ENCODE measurements around the gene RAPSN. TPM values are rescaled to one million over a fixed set of nuclear protein-coding genes. Genes with fewer than 3 reads are reported as not detected.

RAPSN gene
- total RNA-seq: under 1 TPM in 1 of 4 donors, not detected in 3; 0.67 TPM

GRCh38 chr11:47448566-47449427 is at the start of gene RAPSN:
TSS of gene RAPSN (minus strand) at chr11:47449136. CDS start at chr11:47448964, 172 bp downstream.
- H3K9me3 ChIP-seq: no peaks in the 10 kb centered on the region
- no peaks in the 10 kb centered on the region for H3K27me3 ChIP-seq
- H3K4me1 ChIP-seq: no peaks in the 10 kb centered on the region
- intact Hi-C loops (cut with DNase I): no loop called here
- no peak within 1 kb of the TSS for H3K27ac ChIP-seq
- H3K4me3 ChIP-seq (replicated peaks in 1 of 3): no peak within 1 kb of the TSS
- 81 to 88% methylated on average over 15 to 26 of the region's 32 CpGs for WGBS, 2 donors
- H3K36me3 ChIP-seq: no peaks in the 10 kb centered on the region
- TF ChIP-seq, protein P1, sequence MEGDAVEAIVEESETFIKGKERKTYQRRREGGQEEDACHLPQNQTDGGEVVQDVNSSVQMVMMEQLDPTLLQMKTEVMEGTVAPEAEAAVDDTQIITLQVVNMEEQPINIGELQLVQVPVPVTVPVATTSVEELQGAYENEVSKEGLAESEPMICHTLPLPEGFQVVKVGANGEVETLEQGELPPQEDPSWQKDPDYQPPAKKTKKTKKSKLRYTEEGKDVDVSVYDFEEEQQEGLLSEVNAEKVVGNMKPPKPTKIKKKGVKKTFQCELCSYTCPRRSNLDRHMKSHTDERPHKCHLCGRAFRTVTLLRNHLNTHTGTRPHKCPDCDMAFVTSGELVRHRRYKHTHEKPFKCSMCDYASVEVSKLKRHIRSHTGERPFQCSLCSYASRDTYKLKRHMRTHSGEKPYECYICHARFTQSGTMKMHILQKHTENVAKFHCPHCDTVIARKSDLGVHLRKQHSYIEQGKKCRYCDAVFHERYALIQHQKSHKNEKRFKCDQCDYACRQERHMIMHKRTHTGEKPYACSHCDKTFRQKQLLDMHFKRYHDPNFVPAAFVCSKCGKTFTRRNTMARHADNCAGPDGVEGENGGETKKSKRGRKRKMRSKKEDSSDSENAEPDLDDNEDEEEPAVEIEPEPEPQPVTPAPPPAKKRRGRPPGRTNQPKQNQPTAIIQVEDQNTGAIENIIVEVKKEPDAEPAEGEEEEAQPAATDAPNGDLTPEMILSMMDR (IDR thresholded peaks at IDR 0.05): no peak
- TF ChIP-seq POLR2A (IDR thresholded peaks at IDR 0.05): no peak
- no peak for DNase-seq

- TF ChIP-seq, protein P1 (IDR thresholded peaks at IDR 0.05): no peak
- TF ChIP-seq POLR2A (IDR thresholded peaks at IDR 0.05): no peak
- Histone ChIP-seq H3K4me1 (peaks cover 13 to 36% of the 10 kb centered on the region in 2 donors), H3K9me3 (no peaks in the 10 kb centered on the region), H3K36me3 (no peaks in the 10 kb centered on the region), H3K4me3 (replicated peaks in 1 of 3) (no peak overlapping the region), H3K27me3 (no peaks in the 10 kb centered on the region), H3K27ac (no peak overlapping the region)
- intact Hi-C loops (cut with DNase I): no loop called here
- DNase-seq: no peak
- WGBS, 2 donors: 95 to 97% methylated on average over 3 of the region's 3 CpGs
Measured at GRCh38 chr11:47498149-47498548, 49.2 kb upstream of the RAPSN start.

DNA sequence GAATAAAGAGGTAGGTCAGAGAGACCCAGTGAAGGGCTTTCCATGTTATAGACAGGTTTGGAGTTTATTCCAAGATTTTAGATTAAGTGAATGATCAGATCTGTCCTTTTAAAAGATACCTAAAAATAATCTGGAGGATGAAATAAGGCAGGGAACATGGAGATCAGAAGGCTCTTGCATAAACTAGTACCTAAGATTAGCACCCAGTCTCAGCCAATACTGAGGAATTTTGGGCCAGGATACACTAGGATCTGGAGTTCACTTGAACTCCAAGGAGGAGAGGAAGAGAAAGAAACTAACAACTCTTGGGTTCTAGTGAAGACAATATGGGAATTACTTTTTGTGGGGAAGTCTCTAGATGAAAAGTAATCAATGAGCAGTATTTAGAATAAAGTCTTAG is 47.9 kb upstream of the RAPSN start:
- no peak for TF ChIP-seq POLR2A (IDR thresholded peaks at IDR 0.05)
- TF ChIP-seq, protein P1 (IDR thresholded peaks at IDR 0.05): no peak
- Histone ChIP-seq H3K9me3 (no peaks in the 10 kb centered on the region), H3K27me3 (no peaks in the 10 kb centered on the region), H3K36me3 (no peaks in the 10 kb centered on the region), H3K4me1 (peaks cover 13 to 36% of the 10 kb centered on the region in 2 donors), H3K27ac (no peak overlapping the region), H3K4me3 (replicated peaks in 1 of 3) (no peak overlapping the region)
- no peak for DNase-seq
- intact Hi-C loops (cut with DNase I): no loop called here

GRCh38 chr11:47495856-47496217 is 46.9 kb upstream of the RAPSN start:
- H3K4me1 ChIP-seq: peaks cover 13 to 35% of the 10 kb centered on the region in 2 donors
- no peak overlapping the region for H3K4me3 ChIP-seq (replicated peaks in 1 of 3)
- intact Hi-C loops (cut with DNase I): no loop called here
- no peak for DNase-seq
- no peaks in the 10 kb centered on the region for H3K27me3 ChIP-seq
- TF ChIP-seq, protein P1 (IDR thresholded peaks at IDR 0.05): no peak
- WGBS, 2 donors: 87% methylated on average over 1 of the region's 1 CpG
- no peaks in the 10 kb centered on the region for H3K36me3 ChIP-seq
- H3K27ac ChIP-seq: no peak overlapping the region
- H3K9me3 ChIP-seq: no peaks in the 10 kb centered on the region

DNA sequence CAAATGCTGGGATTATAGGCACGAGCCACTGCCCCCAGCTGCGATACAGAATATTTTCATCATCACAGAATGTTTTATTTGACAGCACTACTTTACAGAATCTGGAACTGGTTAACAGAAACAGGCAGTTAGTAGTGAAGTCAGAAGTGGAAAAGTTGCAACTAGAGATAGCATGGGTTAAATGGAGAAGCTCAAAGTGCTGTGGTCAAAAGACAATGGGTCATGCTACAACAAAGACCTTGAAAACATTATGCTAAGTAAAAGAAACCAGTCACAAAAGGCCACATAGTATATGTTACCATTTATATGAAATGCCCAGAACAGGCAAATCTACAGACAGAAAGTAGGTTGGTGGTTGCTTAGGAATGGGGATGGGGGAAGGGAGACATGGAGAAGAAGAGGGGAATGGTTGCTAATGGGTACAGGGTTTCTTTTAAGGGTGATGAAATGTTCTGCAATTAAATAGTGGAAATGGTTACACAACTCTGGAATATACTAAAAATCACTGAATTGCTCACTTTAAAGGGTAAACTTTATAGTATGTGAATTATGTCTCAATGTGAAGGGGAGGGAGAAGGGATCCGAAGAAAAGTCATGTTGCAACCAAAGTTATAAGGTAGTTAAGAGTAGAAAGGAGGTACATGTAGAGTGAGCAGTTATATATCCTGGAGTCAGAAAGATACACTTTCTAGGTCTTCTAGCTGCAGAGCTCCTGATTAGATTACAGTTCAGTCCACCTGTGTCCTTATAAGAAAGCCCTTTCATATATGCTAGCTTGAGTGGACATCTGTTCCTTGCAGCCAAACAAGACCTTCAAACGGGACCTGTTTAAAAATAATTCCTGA is 46.3 kb upstream of the RAPSN start:
- Histone ChIP-seq H3K27ac (no peak overlapping the region), H3K27me3 (no peaks in the 10 kb centered on the region), H3K4me3 (replicated peaks in 1 of 3) (no peak overlapping the region), H3K4me1 (peaks cover 13 to 29% of the 10 kb centered on the region in 2 donors), H3K9me3 (no peaks in the 10 kb centered on the region), H3K36me3 (no peaks in the 10 kb centered on the region)
- DNase-seq: no peak
- TF ChIP-seq, protein P1 (IDR thresholded peaks at IDR 0.05): no peak
- no peak for TF ChIP-seq POLR2A (IDR thresholded peaks at IDR 0.05)
- intact Hi-C loops (cut with DNase I): no loop called here
- 86 to 93% methylated on average over 4 of the region's 4 CpGs for WGBS, 2 donors
